Measurements from ENCODE around the gene PLB1. TPM values are rescaled to one million over a fixed set of nuclear protein-coding genes. Genes with fewer than 3 reads are reported as not detected.
A peak's percentile ranks its signal among the peaks of the same experiment; 100 is the strongest.

The PLB1 gene
- total and polyA plus RNA-seq, 9 of the 15 experiments (the other 6 are each of a cell fraction or from before 2014, with no cell fraction given), result 0.01 to 0.09 (median 0.07) TPM; not detected in 2

DNA sequence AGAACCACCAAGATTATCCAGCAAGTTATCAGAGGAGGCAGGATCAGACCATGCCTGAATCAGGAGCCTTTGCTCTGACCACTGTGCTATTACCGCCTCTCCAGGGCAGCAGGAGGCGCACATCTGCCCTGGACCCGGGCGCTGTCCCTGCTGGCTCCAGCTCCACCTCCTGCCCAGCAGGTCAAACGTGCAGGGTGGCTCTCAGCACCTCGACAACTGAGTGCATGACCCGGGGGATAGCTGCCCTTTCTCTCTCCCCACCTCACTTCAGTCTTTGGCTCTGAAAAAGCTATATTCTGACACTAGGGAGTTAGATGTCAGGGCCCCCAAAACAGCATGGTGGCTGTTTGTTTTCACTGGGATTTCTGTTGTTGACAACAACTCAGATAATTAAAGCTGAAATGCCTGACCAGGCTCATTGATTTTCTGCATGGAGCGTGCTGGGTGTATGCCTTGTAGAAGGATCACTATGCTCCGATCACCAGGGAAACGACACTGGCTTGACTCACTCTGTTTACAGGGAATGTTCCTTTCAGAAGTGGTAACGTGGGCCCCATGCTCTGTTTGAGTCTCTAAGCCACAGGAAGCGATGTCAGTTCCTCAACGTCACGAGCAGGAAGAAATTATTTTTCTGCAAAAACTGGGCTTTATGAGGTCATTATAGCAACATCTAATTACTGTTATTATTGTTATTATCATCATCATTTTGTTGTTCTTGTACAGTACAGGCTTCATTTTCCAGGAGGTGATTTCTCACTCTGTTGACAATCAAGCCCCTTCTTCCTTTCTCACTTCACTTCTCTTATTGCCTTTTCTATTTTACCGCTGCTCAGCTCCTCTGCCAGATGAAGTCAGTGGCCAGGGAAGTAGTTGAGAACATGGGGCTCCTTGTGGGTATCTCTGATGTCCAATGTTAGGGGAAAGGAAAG lies 125.6 kb downstream of the PLB1 start (continued):
- TF ChIP-seq, protein P1, sequence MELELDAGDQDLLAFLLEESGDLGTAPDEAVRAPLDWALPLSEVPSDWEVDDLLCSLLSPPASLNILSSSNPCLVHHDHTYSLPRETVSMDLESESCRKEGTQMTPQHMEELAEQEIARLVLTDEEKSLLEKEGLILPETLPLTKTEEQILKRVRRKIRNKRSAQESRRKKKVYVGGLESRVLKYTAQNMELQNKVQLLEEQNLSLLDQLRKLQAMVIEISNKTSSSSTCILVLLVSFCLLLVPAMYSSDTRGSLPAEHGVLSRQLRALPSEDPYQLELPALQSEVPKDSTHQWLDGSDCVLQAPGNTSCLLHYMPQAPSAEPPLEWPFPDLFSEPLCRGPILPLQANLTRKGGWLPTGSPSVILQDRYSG (tag; conservative IDR thresholded peaks at IDR 0.05; ENCODE audit: low read depth), result peak; percentile 63; the same call in 1 of the 2 replicates
- TF ChIP-seq ZFP36 (IDR thresholded peaks at IDR 0.05; ENCODE audit: low read depth, low read length, partially characterized antibody) (peak; percentile 25), SMAD4 (CRISPR knock-in tag; conservative IDR thresholded peaks at IDR 0.05) (0 out of 2 replicates have a peak, but pooled peaks have one; percentile 40), FOXA3 (CRISPR knock-in tag; conservative IDR thresholded peaks at IDR 0.05 in 1 of 2, IDR thresholded peaks at IDR 0.05 in 1 of 2) (0 out of 4 replicates have a peak, but pooled peaks of 1 of the 2 experiments have one; percentile 27), FOSL1 (tag; conservative IDR thresholded peaks at IDR 0.05) (peak; percentile 55), ARID1B (IDR thresholded peaks at IDR 0.05) (peak; percentile 12; the same call in 1 of the 2 replicates), MTA1 (IDR thresholded peaks at IDR 0.05; ENCODE audit: borderline replicate concordance) (no peak), RBM17 (IDR thresholded peaks at IDR 0.05; ENCODE audit: borderline replicate concordance, low read depth, low read length) (no peak), RAD21 (CRISPR knock-in tag; conservative IDR thresholded peaks at IDR 0.05 in 1 of 2, IDR thresholded peaks at IDR 0.05 in 1 of 2) (peak; percentile 91 to 92), ZNF766 (CRISPR knock-in tag; conservative IDR thresholded peaks at IDR 0.05) (peak; percentile 70), ZNF384 (IDR thresholded peaks at IDR 0.05; ENCODE audit: low read depth, low read length) (no peak), SOX6 (IDR thresholded peaks at IDR 0.05) (0 out of 2 replicates have a peak, but pooled peaks have one; percentile 17)
- TF ChIP-seq, protein P2, sequence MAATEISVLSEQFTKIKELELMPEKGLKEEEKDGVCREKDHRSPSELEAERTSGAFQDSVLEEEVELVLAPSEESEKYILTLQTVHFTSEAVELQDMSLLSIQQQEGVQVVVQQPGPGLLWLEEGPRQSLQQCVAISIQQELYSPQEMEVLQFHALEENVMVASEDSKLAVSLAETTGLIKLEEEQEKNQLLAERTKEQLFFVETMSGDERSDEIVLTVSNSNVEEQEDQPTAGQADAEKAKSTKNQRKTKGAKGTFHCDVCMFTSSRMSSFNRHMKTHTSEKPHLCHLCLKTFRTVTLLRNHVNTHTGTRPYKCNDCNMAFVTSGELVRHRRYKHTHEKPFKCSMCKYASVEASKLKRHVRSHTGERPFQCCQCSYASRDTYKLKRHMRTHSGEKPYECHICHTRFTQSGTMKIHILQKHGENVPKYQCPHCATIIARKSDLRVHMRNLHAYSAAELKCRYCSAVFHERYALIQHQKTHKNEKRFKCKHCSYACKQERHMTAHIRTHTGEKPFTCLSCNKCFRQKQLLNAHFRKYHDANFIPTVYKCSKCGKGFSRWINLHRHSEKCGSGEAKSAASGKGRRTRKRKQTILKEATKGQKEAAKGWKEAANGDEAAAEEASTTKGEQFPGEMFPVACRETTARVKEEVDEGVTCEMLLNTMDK (IDR thresholded peaks at IDR 0.05; ENCODE audit: borderline replicate concordance, insufficient read depth, low read depth, low read length, poor library complexity, severe bottlenecking), result peak; percentile 86

Measured in K562 (cell line).